GM12878 (cell line): ENCODE results near the gene RABEP1. TPM values are rescaled to one million over a fixed set of nuclear protein-coding genes. Genes with fewer than 3 reads are reported as not detected.

ENCODE experiments used
- BACH1 ChIP-seq: fragments of 450-650 bp; IDR thresholded peaks from 2 replicates; pipeline ENCODE4 v1.6.1; 2017; ENCODE audit warnings: mild to moderate bottlenecking, borderline replicate concordance
- BCL11A ChIP-seq: IDR thresholded peaks from 2 replicates; pipeline ENCODE4 v1.6.1; 2011; ENCODE audit warnings: low read depth, low read length
- DPF2 ChIP-seq: fragments of 450-650 bp; IDR thresholded peaks from 2 replicates; pipeline ENCODE4 v1.6.1; 2017; ENCODE audit warnings: mild to moderate bottlenecking
- E2F4 ChIP-seq: IDR thresholded peaks from 2 replicates; pipeline ENCODE4 v1.6.1; 2012; ENCODE audit warnings: low read depth, low read length, improper control_type of control experiment
- EED ChIP-seq: sonication (generic); IDR thresholded peaks from 2 replicates; pipeline ENCODE4 v1.6.1; 2016; ENCODE audit warnings: antibody characterized with exemption, low read depth
- EGR1 ChIP-seq, 2 experiments: IDR thresholded peaks; 1 replicate in 1 of 2; 2 replicates in 1 of 2; pipeline ENCODE4 v1.6.1; 2011 to 2012; ENCODE audit warnings: low read depth in 2 of 2, low read length in 2 of 2, borderline replicate concordance in 1 of 2, mild to moderate bottlenecking in 1 of 2, moderate library complexity in 1 of 2
- FOS ChIP-seq: IDR thresholded peaks from 3 replicates; pipeline ENCODE4 v1.6.1; 2011; ENCODE audit warnings: borderline replicate concordance; ENCODE audit not compliant: insufficient read length; ENCODE audit errors: extremely low read depth
- HDAC6 ChIP-seq: fragments of 200-600 bp; sonication (generic); IDR thresholded peaks from one replicate; pipeline ENCODE4 v1.8.0; 2017; ENCODE audit warnings: antibody characterized with exemption; ENCODE audit not compliant: unreplicated experiment
- IKZF2 ChIP-seq, 2 experiments: fragments of 450-650 bp; IDR thresholded peaks; 2 replicates each; pipeline ENCODE4 v1.6.1; 2017; ENCODE audit warnings: mild to moderate bottlenecking in 2 of 2, moderate library complexity in 2 of 2
- KAT2A ChIP-seq: conservative IDR thresholded peaks from 2 replicates; pipeline ENCODE4 v1.6.1; 2011; ENCODE audit warnings: low read depth, low read length; ENCODE audit not compliant: control insufficient read depth
- MEF2B ChIP-seq: fragments of 450-650 bp; IDR thresholded peaks from 2 replicates; pipeline ENCODE4 v1.6.1; 2018; ENCODE audit warnings: mild to moderate bottlenecking, moderate library complexity; ENCODE audit not compliant: partially characterized antibody, poor library complexity, severe bottlenecking
- MXI1 ChIP-seq: fragments of 150-350 bp; IDR thresholded peaks from 2 replicates; pipeline ENCODE4 v1.6.1; 2011; ENCODE audit warnings: low read depth, mild to moderate bottlenecking, inconsistent platforms, low read length, improper control_type of control experiment
- PKNOX1 ChIP-seq: fragments of 450-650 bp; IDR thresholded peaks from 2 replicates; pipeline ENCODE4 v1.6.1; 2016; ENCODE audit warnings: mild to moderate bottlenecking
- PRDM15 ChIP-seq: fragments of 450-650 bp; formaldehyde crosslinking; IDR thresholded peaks from 2 replicates; pipeline ENCODE4 v1.4.0; 2020; ENCODE audit warnings: mild to moderate bottlenecking, moderate library complexity
- RAD21 ChIP-seq: IDR thresholded peaks from 2 replicates; pipeline ENCODE4 v1.6.1; 2011; ENCODE audit warnings: mild to moderate bottlenecking, low read depth, low read length, moderate library complexity; ENCODE audit not compliant: insufficient read depth
- RAD51 ChIP-seq: fragments of 450-650 bp; IDR thresholded peaks from 2 replicates; pipeline ENCODE4 v1.6.1; 2016; ENCODE audit warnings: moderate library complexity, mild to moderate bottlenecking, inconsistent platforms
- SRF ChIP-seq, 2 experiments: IDR thresholded peaks; 2 replicates each; pipeline ENCODE4 v1.6.1; 2011; ENCODE audit warnings: low read depth in 2 of 2, low read length in 2 of 2, mild to moderate bottlenecking in 1 of 2, moderate library complexity in 1 of 2
- ZNF592 ChIP-seq: fragments of 450-650 bp; IDR thresholded peaks from 2 replicates; pipeline ENCODE4 v1.6.1; 2017; ENCODE audit warnings: mild to moderate bottlenecking, moderate library complexity
- polyA plus RNA-seq, 11 experiments: library from polyadenylated mRNA; depleted of rRNA in 4 of 11; unstranded in 6 of 11; stranded (reverse) in 5 of 11; fragments of >200 nt; fragmentation: Nextera tagmentation in 4 of 11; fragmentation: Illumina TruSeq in 1 of 11; extraction: Ambion mirVana in 4 of 11; extraction: Trizol in 1 of 11; gene quantifications; 1 replicate in 1 of 11; 2 replicates in 10 of 11; pipeline versions ENCODE4 v1.2.1 to v1.2.3, GENCODE V29; 2011 to 2016; ENCODE audit warnings: inconsistent platforms in 2 of 11, missing spikeins in 2 of 11, low read depth in 1 of 11
- total RNA-seq, 4 experiments: library from RNA; depleted of rRNA in 3 of 4; stranded (reverse); fragments of >200 nt in 3 of 4; fragmentation: Illumina TruSeq in 1 of 4; extraction: Trizol in 1 of 4; gene quantifications; 2 replicates each; pipeline versions ENCODE4 v1.2.1 to v1.2.3, GENCODE V29; 2013 to 2021

Gene RABEP1
- total and polyA plus RNA-seq, 10 of the 15 experiments (the other 5 are each of a cell fraction or from before 2014, with no cell fraction given) = 13.4 to 71.4 (median 59.8) TPM

- TF ChIP-seq MXI1 = peak; percentile 83
- TF ChIP-seq IKZF2 (IDR thresholded peaks at IDR 0.05) = peak; percentile 99
- TF ChIP-seq MEF2B = peak; percentile 65
- 0 out of 2 replicates have a peak, but pooled peaks have one; percentile 39 for TF ChIP-seq PKNOX1
- TF ChIP-seq FOS = no peak
- no peak for TF ChIP-seq RAD51
- TF ChIP-seq RAD21 = 0 out of 2 replicates have a peak, but pooled peaks have one; percentile 1
- peak; percentile 90 for TF ChIP-seq BCL11A
- TF ChIP-seq EED = peak; percentile 99
- TF ChIP-seq HDAC6 = peak; percentile 38
- no peak for TF ChIP-seq E2F4
- peak; percentile 24; the same call in 1 of the 2 replicates for TF ChIP-seq ZNF592
- TF ChIP-seq SRF (IDR thresholded peaks at IDR 0.05; ENCODE audit: low read depth in 2 of 2, low read length in 2 of 2) = 0 out of 4 replicates have a peak, but pooled peaks of 1 of the 2 experiments have one; percentile 4
- peak; percentile 96 for TF ChIP-seq DPF2
- TF ChIP-seq EGR1 (IDR thresholded peaks at IDR 0.05; ENCODE audit: borderline replicate concordance in 1 of 2, low read depth in 2 of 2, low read length in 2 of 2) = peak in 1 of 2 experiments; percentile 34; a peak in 1 of 3 replicates
- no peak for TF ChIP-seq KAT2A
- no peak for TF ChIP-seq PRDM15 (CRISPR knock-in tag)
- peak; percentile 65 for TF ChIP-seq BACH1
Measured at GRCh38 chr17:5234645-5235576, 47.2 kb upstream of the RABEP1 start, which contains the start of gene SCIMP (continued).
